Keratinocyte (primary cell): ENCODE data around the gene MAOA. TPM values are rescaled to one million over a fixed set of nuclear protein-coding genes. Genes with fewer than 3 reads are reported as not detected.

ENCODE experiments used
- DNase-seq: peaks from one replicate; pipeline ENCODE4 v3.0.0-alpha.2; 2011; ENCODE audit warnings: low read depth, missing footprints, low spot score
- FAIRE-seq: peaks from 2 replicates; lab custom pipeline; 2011; peaks lifted over from hg19 to GRCh38; lab: Jason Lieb, UNC
- H2AFZ ChIP-seq: 2 replicates; pipeline ENCODE4 v1.6.0; 2012; ENCODE audit warnings: low read length, control low read depth, inconsistent platforms; ENCODE audit not compliant: control insufficient read depth
- H3K27ac ChIP-seq: 2 replicates; pipeline ENCODE4 v1.5.1; 2011; ENCODE audit warnings: low read length; ENCODE audit not compliant: control insufficient read depth, insufficient read depth
- H3K27me3 ChIP-seq: 3 replicates; pipeline ENCODE4 v1.6.0; 2011; ENCODE audit warnings: low read length; ENCODE audit not compliant: control insufficient read depth, insufficient read depth; ENCODE audit errors: extremely low read depth
- H3K36me3 ChIP-seq, 2 experiments: 2 replicates in 1 of 2; 3 replicates in 1 of 2; pipeline ENCODE4 v1.5.1; 2011; ENCODE audit warnings: low read length in 2 of 2, mild to moderate bottlenecking in 1 of 2; ENCODE audit not compliant: control insufficient read depth in 2 of 2, insufficient read depth in 2 of 2; ENCODE audit errors: extremely low read depth in 1 of 2
- H3K4me1 ChIP-seq: 3 replicates; pipeline ENCODE4 v1.5.1; 2011; ENCODE audit warnings: low read length; ENCODE audit not compliant: control insufficient read depth, insufficient read depth; ENCODE audit errors: extremely low read depth
- H3K4me2 ChIP-seq: 3 replicates; pipeline ENCODE4 v1.6.0; 2011; ENCODE audit warnings: low read depth, low read length; ENCODE audit not compliant: control insufficient read depth, insufficient read depth; ENCODE audit errors: extremely low read depth
- H3K4me3 ChIP-seq, 3 experiments: fragments of 200-600 bp in 1 of 3; sonication (generic) in 1 of 3; 2 replicates in 2 of 3; 3 replicates in 1 of 3; pipeline ENCODE4 v1.5.1; 2011 to 2016; ENCODE audit warnings: low read length in 3 of 3, mild to moderate bottlenecking in 3 of 3, control low read depth in 2 of 3, inconsistent platforms in 1 of 3, low read depth in 1 of 3, mixed read lengths in 1 of 3, mixed run types in 1 of 3, moderate library complexity in 1 of 3; ENCODE audit not compliant: control insufficient read depth in 2 of 3, insufficient read depth in 2 of 3; ENCODE audit errors: extremely low read depth in 1 of 3
- H3K79me2 ChIP-seq: 2 replicates; pipeline ENCODE4 v1.6.0; 2012; ENCODE audit warnings: low read length; ENCODE audit not compliant: control insufficient read depth, insufficient read depth
- H3K9ac ChIP-seq: 3 replicates; pipeline ENCODE4 v1.6.0; 2011; ENCODE audit warnings: low read length; ENCODE audit not compliant: control insufficient read depth, insufficient read depth; ENCODE audit errors: extremely low read depth
- H3K9me1 ChIP-seq: 3 replicates; pipeline ENCODE4 v1.6.0; 2011; ENCODE audit warnings: low read length; ENCODE audit not compliant: control insufficient read depth, insufficient read depth; ENCODE audit errors: extremely low read depth
- H3K9me3 ChIP-seq: 2 replicates; pipeline ENCODE4 v1.5.1; 2012; ENCODE audit warnings: low read depth, low read length; ENCODE audit not compliant: control insufficient read depth
- H4K20me1 ChIP-seq: 3 replicates; pipeline ENCODE4 v1.6.0; 2011; ENCODE audit warnings: low read length; ENCODE audit not compliant: control insufficient read depth, insufficient read depth; ENCODE audit errors: extremely low read depth
- EZH2 ChIP-seq: IDR thresholded peaks from one replicate; pipeline ENCODE4 v1.6.1; 2012; ENCODE audit warnings: inconsistent platforms, mild to moderate bottlenecking, low read length, moderate library complexity
- dilution Hi-C: fragments of 300-500 bp; cut with MboI; formaldehyde crosslinking; loops from one replicate; pipeline ENCODE4 v1.7.0; 2020; ENCODE audit warnings: low sequenced_read_pairs; ENCODE audit not compliant: extremely low pct_ligation_motif_present
- polyA plus RNA-seq, 5 experiments: library from polyadenylated mRNA; depleted of rRNA in 3 of 5; stranded (reverse) in 3 of 5; stranded (forward) in 1 of 5; unstranded in 1 of 5; fragments of >200 nt; gene quantifications; 1 replicate in 1 of 5; 2 replicates in 3 of 5; 3 replicates in 1 of 5; pipeline versions ENCODE4 v1.2.1 to v1.2.3, GENCODE V29; 2011 to 2012; ENCODE audit warnings: missing spikeins in 2 of 5, low read depth in 1 of 5, low replicate concordance in 1 of 5
- TF ChIP-seq, protein P1 (sequence below), 3 experiments: IDR thresholded peaks in 1 of 3; conservative IDR thresholded peaks in 1 of 3; optimal IDR thresholded peaks in 1 of 3; 2 replicates in 2 of 3; 3 replicates in 1 of 3; pipeline versions ENCODE3 to v1.5.1; 2011; ENCODE audit warnings: low read length in 3 of 3, mild to moderate bottlenecking in 3 of 3, moderate library complexity in 2 of 3, control low read depth in 1 of 3, inconsistent platforms in 1 of 3; ENCODE audit not compliant: insufficient read depth in 2 of 3; ENCODE audit errors: extremely low read depth in 1 of 3

MAOA gene
- polyA plus RNA-seq, 1 donor (not counting 4 experiments of a cell fraction or from before 2014, with no cell fraction given), result 69.7 TPM

DNA sequence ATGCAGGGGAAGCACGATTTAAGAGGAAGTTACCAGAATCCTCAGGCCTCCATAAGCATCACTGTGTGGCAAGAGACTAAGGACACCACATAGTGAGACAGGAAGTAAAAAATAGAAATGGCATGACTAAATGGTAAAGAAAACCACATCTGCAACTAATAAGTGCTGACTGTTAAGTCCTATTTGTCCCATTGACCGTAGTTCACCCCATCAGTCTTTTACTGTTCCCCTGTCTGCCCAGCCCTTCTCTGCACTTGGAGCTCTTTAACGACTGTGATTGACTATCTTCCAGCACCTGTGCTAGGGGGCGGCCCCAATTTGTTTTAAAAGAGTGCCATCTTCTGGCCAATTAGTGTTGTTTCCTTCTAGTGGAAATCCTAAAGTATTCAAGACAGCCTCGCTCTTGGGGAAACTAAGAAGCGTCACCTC, 94.2 kb downstream of the MAOA start:
- no peaks in the 10 kb centered on the region for H3K9me1 ChIP-seq
- no peak overlapping the region for H3K9ac ChIP-seq
- dilution Hi-C loops, result no loop called here
- H3K4me3 ChIP-seq, result no peak overlapping the region
- peak; percentile 44 for FAIRE-seq
- no peak overlapping the region for H3K27ac ChIP-seq
- H3K79me2 ChIP-seq, result no peaks in the 10 kb centered on the region
- H3K27me3 ChIP-seq, result peaks cover under 1% of the 10 kb centered on the region
- H4K20me1 ChIP-seq, result no peaks in the 10 kb centered on the region
- H2AFZ ChIP-seq, result no peak overlapping the region
- H3K4me2 ChIP-seq, result no peak overlapping the region
- DNase-seq, result no peak
- no peaks in the 10 kb centered on the region for H3K4me1 ChIP-seq
- no peaks in the 10 kb centered on the region for H3K9me3 ChIP-seq
- no peaks in the 10 kb centered on the region for H3K36me3 ChIP-seq
- TF ChIP-seq, protein P1, sequence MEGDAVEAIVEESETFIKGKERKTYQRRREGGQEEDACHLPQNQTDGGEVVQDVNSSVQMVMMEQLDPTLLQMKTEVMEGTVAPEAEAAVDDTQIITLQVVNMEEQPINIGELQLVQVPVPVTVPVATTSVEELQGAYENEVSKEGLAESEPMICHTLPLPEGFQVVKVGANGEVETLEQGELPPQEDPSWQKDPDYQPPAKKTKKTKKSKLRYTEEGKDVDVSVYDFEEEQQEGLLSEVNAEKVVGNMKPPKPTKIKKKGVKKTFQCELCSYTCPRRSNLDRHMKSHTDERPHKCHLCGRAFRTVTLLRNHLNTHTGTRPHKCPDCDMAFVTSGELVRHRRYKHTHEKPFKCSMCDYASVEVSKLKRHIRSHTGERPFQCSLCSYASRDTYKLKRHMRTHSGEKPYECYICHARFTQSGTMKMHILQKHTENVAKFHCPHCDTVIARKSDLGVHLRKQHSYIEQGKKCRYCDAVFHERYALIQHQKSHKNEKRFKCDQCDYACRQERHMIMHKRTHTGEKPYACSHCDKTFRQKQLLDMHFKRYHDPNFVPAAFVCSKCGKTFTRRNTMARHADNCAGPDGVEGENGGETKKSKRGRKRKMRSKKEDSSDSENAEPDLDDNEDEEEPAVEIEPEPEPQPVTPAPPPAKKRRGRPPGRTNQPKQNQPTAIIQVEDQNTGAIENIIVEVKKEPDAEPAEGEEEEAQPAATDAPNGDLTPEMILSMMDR (optimal IDR thresholded peaks at IDR 0.05 in 1 of 3, IDR thresholded peaks at IDR 0.05 in 1 of 3, conservative IDR thresholded peaks at IDR 0.05 in 1 of 3; ENCODE audit: extremely low read depth in 1 of 3, insufficient read depth in 2 of 3, low read length in 3 of 3), result peak; percentile 38 to 46 (median 41)
- TF ChIP-seq EZH2, result no peak

DNA sequence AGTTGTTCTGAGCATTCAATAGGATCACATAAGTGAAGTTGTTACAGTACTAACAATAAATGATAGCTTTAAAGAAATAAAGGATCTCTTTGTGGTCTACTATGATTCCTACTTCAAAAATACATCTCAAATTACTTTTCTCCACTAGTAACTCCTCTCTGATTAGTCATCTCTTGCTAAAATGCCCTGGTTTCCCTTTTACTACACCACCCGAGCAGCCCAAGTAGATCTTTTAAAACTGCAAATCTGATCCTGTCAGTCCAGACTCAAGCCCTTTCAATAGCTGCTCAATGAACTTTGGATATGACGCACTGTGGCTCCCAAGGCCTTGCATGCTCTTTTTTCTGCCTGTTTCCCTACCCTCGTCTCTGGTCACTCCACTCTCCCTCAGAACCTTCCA, 97.5 kb downstream of the MAOA start:
- Histone ChIP-seq H3K27me3 (peaks cover 2% of the 10 kb centered on the region), H3K79me2 (no peaks in the 10 kb centered on the region), H3K9ac (no peak overlapping the region), H3K4me2 (no peak overlapping the region), H3K4me3 (no peak overlapping the region), H3K9me3 (no peaks in the 10 kb centered on the region), H3K4me1 (no peaks in the 10 kb centered on the region), H3K9me1 (no peaks in the 10 kb centered on the region), H3K27ac (no peak overlapping the region), H2AFZ (no peak overlapping the region), H3K36me3 (no peaks in the 10 kb centered on the region), H4K20me1 (no peaks in the 10 kb centered on the region)
- TF ChIP-seq, protein P1 (optimal IDR thresholded peaks at IDR 0.05 in 1 of 3, IDR thresholded peaks at IDR 0.05 in 1 of 3, conservative IDR thresholded peaks at IDR 0.05 in 1 of 3; ENCODE audit: extremely low read depth in 1 of 3, insufficient read depth in 2 of 3, low read length in 3 of 3), result no peak
- TF ChIP-seq EZH2, result no peak
- FAIRE-seq (no peak), DNase-seq (no peak)
- dilution Hi-C loops, result no loop called here
